A549 (cell line): ENCODE results near the gene SOHLH2. TPM values are rescaled to one million over a fixed set of nuclear protein-coding genes. Genes with fewer than 3 reads are reported as not detected.

ENCODE experiments used
- ATAC-seq, 2 experiments: fragments of 200-7000 bp in 1 of 2; fragments of >200 bp in 1 of 2; cut with Nextera tagmentation in 1 of 2; cut with Tn5 transposase in 1 of 2; 3 replicates each; pipeline versions ENCODE4 v1.8.0 to v1.9.1; 2018 to 2020; ENCODE audit warnings: mild to moderate bottlenecking in 1 of 2, moderate library complexity in 1 of 2
- CTCF ChIA-PET: fragments of 300-600 bp; sonication (Branson Sonifier 250); formaldehyde crosslinking; extraction: SDS; loops from one replicate; lab custom pipeline; 2021; ENCODE audit warnings: antibody characterized with exemption, inconsistent platforms; lab: Yijun Ruan, JAX
- POLR2A ChIA-PET: fragments of 350-600 bp; formaldehyde crosslinking; extraction: SDS; loops from one replicate; lab custom pipeline; 2021; ENCODE audit warnings: antibody characterized with exemption, inconsistent platforms; lab: Yijun Ruan, JAX
- DNase-seq, 2 experiments: peaks; one replicate each; pipeline versions ENCODE4 v3.0.0 to v3.0.0-alpha.2; 2011 to 2016; ENCODE audit warnings: low read depth in 1 of 2, low spot score in 1 of 2
- FAIRE-seq: peaks from 2 replicates; lab custom pipeline; 2011; peaks lifted over from hg19 to GRCh38; lab: Jason Lieb, UNC
- H3K27ac ChIP-seq, 2 experiments: fragments of >200 bp; sonication (Bioruptor Twin); formaldehyde crosslinking; 3 replicates each; pipeline ENCODE4 v1.5.1; 2016 to 2017
- H3K4me1 ChIP-seq: fragments of >200 bp; sonication (Bioruptor Twin); formaldehyde crosslinking; 3 replicates; pipeline ENCODE4 v1.6.1; 2016
- H3K4me2 ChIP-seq: fragments of >200 bp; sonication (Bioruptor Twin); formaldehyde crosslinking; 3 replicates; pipeline ENCODE4 v1.6.1; 2016
- H3K4me3 ChIP-seq: fragments of >200 bp; sonication (Bioruptor Twin); formaldehyde crosslinking; 3 replicates; pipeline ENCODE4 v1.5.1; 2016
- H3K9me3 ChIP-seq: fragments of >200 bp; sonication (Bioruptor Twin); formaldehyde crosslinking; 3 replicates; pipeline ENCODE4 v1.6.1; 2016
- BHLHE40 ChIP-seq: IDR thresholded peaks from 2 replicates; pipeline ENCODE4 v1.6.1; 2012; ENCODE audit warnings: low read depth, low read length, inconsistent platforms
- CBX2 ChIP-seq: fragments of 200-600 bp; sonication (generic); IDR thresholded peaks from 2 replicates; pipeline ENCODE4 v1.6.1; 2016; ENCODE audit warnings: low read depth, mild to moderate bottlenecking, borderline replicate concordance
- CHD2 ChIP-seq: fragments of 150-350 bp; IDR thresholded peaks from 2 replicates; pipeline ENCODE4 v1.6.1; 2014; ENCODE audit warnings: low read length; ENCODE audit not compliant: partially characterized antibody
- ESRRA ChIP-seq: fragments of 150-350 bp; IDR thresholded peaks from 2 replicates; pipeline ENCODE4 v1.6.1; 2014; ENCODE audit warnings: mild to moderate bottlenecking, low read length, borderline replicate concordance
- FOSL2 ChIP-seq, 2 experiments: fragments of 450-650 bp in 1 of 2; fragments of >200 bp in 1 of 2; sonication (Bioruptor Twin) in 1 of 2; formaldehyde crosslinking; IDR thresholded peaks; 2 replicates each; pipeline versions ENCODE4 v1.5.0 to v1.6.1; 2016 to 2020; ENCODE audit warnings: mild to moderate bottlenecking in 1 of 2, moderate library complexity in 1 of 2
- HDAC2 ChIP-seq: fragments of 200-600 bp; sonication (generic); IDR thresholded peaks from 2 replicates; pipeline ENCODE4 v1.6.1; 2016
- HEYL ChIP-seq: fragments of 250-450 bp; sonication (Bioruptor Pico); IDR thresholded peaks from 2 replicates; pipeline ENCODE4 v1.8.0; 2021; ENCODE audit warnings: mild to moderate bottlenecking, moderate library complexity
- HMGXB4 ChIP-seq: fragments of 250-450 bp; sonication (Bioruptor Pico); IDR thresholded peaks from 2 replicates; pipeline ENCODE4 v1.5.0; 2021; ENCODE audit warnings: mild to moderate bottlenecking, moderate library complexity, borderline replicate concordance
- HOXA7 ChIP-seq: fragments of 250-450 bp; sonication (Bioruptor Pico); IDR thresholded peaks from 2 replicates; pipeline ENCODE4 v1.5.0; 2020; ENCODE audit warnings: mild to moderate bottlenecking, moderate library complexity
- HOXB5 ChIP-seq: fragments of 250-450 bp; sonication (Bioruptor Pico); IDR thresholded peaks from 2 replicates; pipeline ENCODE4 v1.5.0; 2020; ENCODE audit warnings: mild to moderate bottlenecking, moderate library complexity
- MAFK ChIP-seq: fragments of 450-650 bp; IDR thresholded peaks from 2 replicates; pipeline ENCODE4 v1.6.1; 2014; ENCODE audit not compliant: partially characterized antibody
- MAZ ChIP-seq: fragments of 150-350 bp; IDR thresholded peaks from 2 replicates; pipeline ENCODE4 v1.6.1; 2014; ENCODE audit warnings: antibody characterized with exemption, low read depth, low read length, borderline replicate concordance
- NPAS2 ChIP-seq: fragments of 250-450 bp; sonication (Bioruptor Pico); IDR thresholded peaks from 2 replicates; pipeline ENCODE4 v1.8.0; 2022; ENCODE audit warnings: mild to moderate bottlenecking, moderate library complexity, borderline replicate concordance
- NR3C1 ChIP-seq: fragments of >200 bp; sonication (Bioruptor Twin); formaldehyde crosslinking; IDR thresholded peaks from 3 replicates; pipeline ENCODE4 v1.6.1; 2017
- PHF8 ChIP-seq: fragments of 200-600 bp; sonication (generic); IDR thresholded peaks from 2 replicates; pipeline ENCODE4 v1.6.1; 2016; ENCODE audit warnings: low read depth, mild to moderate bottlenecking, antibody characterized with exemption, moderate library complexity, borderline replicate concordance
- RCOR1 ChIP-seq: fragments of 150-350 bp; IDR thresholded peaks from 2 replicates; pipeline ENCODE4 v1.6.1; 2014; ENCODE audit warnings: antibody characterized with exemption, low read length, low read depth
- RNF2 ChIP-seq: fragments of 200-600 bp; sonication (generic); IDR thresholded peaks from 2 replicates; pipeline ENCODE4 v1.6.1; 2016; ENCODE audit warnings: low read depth, mild to moderate bottlenecking, antibody characterized with exemption, moderate library complexity, borderline replicate concordance
- ZSCAN20 ChIP-seq: fragments of 250-450 bp; sonication (Bioruptor Pico); IDR thresholded peaks from 2 replicates; pipeline ENCODE4 v1.8.0; 2022; ENCODE audit warnings: mild to moderate bottlenecking, moderate library complexity
- WGBS: methylation state at CpG from one replicate; pipeline ENCODE4 v1.1.6; 2017; ENCODE audit errors: missing lambda C conversion rate; 5-methylcytosine and 5-hydroxymethylcytosine counted together
- polyA plus RNA-seq, 4 experiments: library from polyadenylated mRNA; depleted of rRNA in 3 of 4; stranded (reverse); fragments of >200 nt; fragmentation: RNase III in 1 of 4; extraction: RNeasy Plus Mini Kit Qiagen cat#74134 plus additional on column Dnase treatment in 1 of 4; gene quantifications; 2 replicates in 3 of 4; 3 replicates in 1 of 4; pipeline ENCODE4 v1.2.3, GENCODE V29; 2011 to 2017
- TF ChIP-seq, protein P1 (sequence below): IDR thresholded peaks from 2 replicates; pipeline ENCODE4 v1.6.1; 2012
- TF ChIP-seq, protein P2 (sequence below): fragments of >200 bp; sonication (Bioruptor Twin); formaldehyde crosslinking; IDR thresholded peaks from 3 replicates; pipeline ENCODE4 v1.6.1; 2016
- TF ChIP-seq, protein P3 (sequence below): fragments of >200 bp; sonication (Bioruptor Twin); formaldehyde crosslinking; IDR thresholded peaks from 2 replicates; pipeline ENCODE4 v1.6.1; 2016

Gene SOHLH2
- polyA plus RNA-seq, 2 of the 4 experiments (the other 2 are of a cell fraction) = 0.14 TPM; not detected in 1

DNA sequence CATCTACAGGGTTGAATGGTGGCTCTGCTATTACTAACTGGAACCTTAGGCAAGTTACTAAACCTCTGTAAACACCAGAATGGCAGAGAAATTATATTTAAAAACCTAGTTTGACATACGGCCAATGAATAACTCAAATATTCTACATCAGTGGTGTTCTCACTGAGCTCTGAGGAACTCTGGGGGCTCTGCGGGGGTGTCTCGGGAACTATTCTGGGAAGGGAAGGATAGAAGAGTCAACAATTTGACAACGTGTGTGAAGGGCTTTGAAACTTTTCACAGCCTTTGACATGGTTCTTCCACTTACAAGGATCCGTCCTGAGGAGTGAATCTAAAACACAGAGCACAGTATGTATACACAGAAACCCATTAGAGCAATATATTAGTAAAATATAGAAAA is 38.7 kb downstream of the SOHLH2 start:
- DNase-seq (no peak), ATAC-seq (no peak), FAIRE-seq (no peak)
- no peak overlapping the region for H3K4me2 ChIP-seq
- no peak overlapping the region for H3K27ac ChIP-seq
- H3K4me3 ChIP-seq = no peak overlapping the region
- no peaks in the 10 kb centered on the region for H3K9me3 ChIP-seq
- ChIA-PET CTCF (no interaction called here), POLR2A (no interaction called here)
- TF ChIP-seq HDAC2 = no peak
- 33% methylated on average over 5 of the region's 5 CpGs for WGBS
- H3K4me1 ChIP-seq = no peaks in the 10 kb centered on the region

GRCh38 chr13:36174923-36175322 is 39.4 kb downstream of the SOHLH2 start:
- WGBS = 29% methylated on average over 2 of the region's 7 CpGs
- TF ChIP-seq MAFK (no peak), NPAS2 (CRISPR knock-in tag) (no peak), NR3C1 (no peak), FOSL2 (IDR thresholded peaks at IDR 0.05) (no peak), FOSL2 (CRISPR knock-in tag; IDR thresholded peaks at IDR 0.05) (no peak), PHF8 (no peak), HMGXB4 (CRISPR knock-in tag) (no peak), BHLHE40 (no peak), CHD2 (no peak), HDAC2 (no peak), HEYL (CRISPR knock-in tag) (no peak), ZSCAN20 (CRISPR knock-in tag) (no peak), HOXA7 (no peak)
- TF ChIP-seq, protein P1, sequence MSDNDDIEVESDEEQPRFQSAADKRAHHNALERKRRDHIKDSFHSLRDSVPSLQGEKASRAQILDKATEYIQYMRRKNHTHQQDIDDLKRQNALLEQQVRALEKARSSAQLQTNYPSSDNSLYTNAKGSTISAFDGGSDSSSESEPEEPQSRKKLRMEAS = no peak
- TF ChIP-seq, protein P2, sequence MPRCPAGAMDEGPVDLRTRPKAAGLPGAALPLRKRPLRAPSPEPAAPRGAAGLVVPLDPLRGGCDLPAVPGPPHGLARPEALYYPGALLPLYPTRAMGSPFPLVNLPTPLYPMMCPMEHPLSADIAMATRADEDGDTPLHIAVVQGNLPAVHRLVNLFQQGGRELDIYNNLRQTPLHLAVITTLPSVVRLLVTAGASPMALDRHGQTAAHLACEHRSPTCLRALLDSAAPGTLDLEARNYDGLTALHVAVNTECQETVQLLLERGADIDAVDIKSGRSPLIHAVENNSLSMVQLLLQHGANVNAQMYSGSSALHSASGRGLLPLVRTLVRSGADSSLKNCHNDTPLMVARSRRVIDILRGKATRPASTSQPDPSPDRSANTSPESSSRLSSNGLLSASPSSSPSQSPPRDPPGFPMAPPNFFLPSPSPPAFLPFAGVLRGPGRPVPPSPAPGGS = no peak
- H3K27ac ChIP-seq = no peak overlapping the region
- H3K4me3 ChIP-seq = no peak overlapping the region
- ChIA-PET CTCF (no interaction called here), POLR2A (no interaction called here)
- DNase-seq (no peak), ATAC-seq (no peak), FAIRE-seq (no peak)
- no peaks in the 10 kb centered on the region for H3K4me1 ChIP-seq
- H3K9me3 ChIP-seq = no peaks in the 10 kb centered on the region
- no peak overlapping the region for H3K4me2 ChIP-seq

DNA sequence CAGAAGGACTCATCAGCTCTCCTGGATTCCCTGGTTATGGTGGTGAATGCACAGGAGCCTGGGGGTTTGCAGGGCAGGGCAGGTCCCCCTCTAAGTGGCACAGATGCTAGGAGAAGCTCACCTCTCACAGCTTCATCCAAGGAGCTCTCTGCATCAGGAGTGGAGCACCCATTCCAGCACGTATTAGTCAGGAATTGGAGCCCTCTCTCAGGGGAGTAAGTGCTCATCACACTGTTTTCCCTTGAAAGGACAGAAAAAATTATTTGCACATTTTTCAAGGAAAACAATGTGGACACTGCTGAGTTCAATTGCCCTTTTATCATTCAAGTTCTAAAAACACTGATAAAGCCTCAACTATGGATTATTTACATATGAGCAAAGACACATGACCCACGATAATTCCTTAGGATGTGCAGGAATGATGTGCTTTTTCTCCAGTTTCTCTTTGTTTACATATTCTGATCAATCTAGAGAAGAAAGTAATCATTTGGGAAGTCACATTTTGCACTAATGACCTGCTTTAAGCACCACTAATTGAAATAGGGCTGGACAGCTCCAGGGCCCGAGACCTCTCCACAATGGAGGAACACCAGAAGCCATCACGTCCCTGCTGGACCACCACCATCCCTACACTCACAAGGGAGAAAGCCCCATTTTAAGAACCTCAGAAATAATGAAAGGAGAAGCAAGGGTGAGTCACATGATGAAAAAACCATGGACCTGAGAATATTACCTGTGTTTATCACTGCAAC is 40.6 kb downstream of the SOHLH2 start:
- FAIRE-seq (no peak), ATAC-seq (no peak), DNase-seq (no peak)
- no peak overlapping the region for H3K27ac ChIP-seq
- POLR2A ChIA-PET = no interaction called here
- TF ChIP-seq HOXB5 (CRISPR knock-in tag) = no peak
- TF ChIP-seq, protein P1 = no peak
- no peaks in the 10 kb centered on the region for H3K4me1 ChIP-seq
- 2% methylated on average over 4 of the region's 4 CpGs for WGBS
- no peak overlapping the region for H3K4me3 ChIP-seq
- no peak overlapping the region for H3K4me2 ChIP-seq
- CTCF ChIA-PET = no interaction called here
- H3K9me3 ChIP-seq = no peaks in the 10 kb centered on the region

- no peak for FAIRE-seq
- POLR2A ChIA-PET = no interaction called here
- TF ChIP-seq RNF2 (no peak), MAZ (no peak), RCOR1 (no peak), HMGXB4 (CRISPR knock-in tag) (no peak), CBX2 (no peak), ESRRA (no peak), FOSL2 (IDR thresholded peaks at IDR 0.05) (no peak), FOSL2 (CRISPR knock-in tag; IDR thresholded peaks at IDR 0.05) (no peak), NR3C1 (no peak), NPAS2 (CRISPR knock-in tag) (no peak)
- TF ChIP-seq, protein P3, sequence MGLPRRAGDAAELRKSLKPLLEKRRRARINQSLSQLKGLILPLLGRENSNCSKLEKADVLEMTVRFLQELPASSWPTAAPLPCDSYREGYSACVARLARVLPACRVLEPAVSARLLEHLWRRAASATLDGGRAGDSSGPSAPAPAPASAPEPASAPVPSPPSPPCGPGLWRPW = no peak
- no peak overlapping the region for H3K4me2 ChIP-seq
- ATAC-seq = no peak
- WGBS = 25% methylated on average over 5 of the region's 5 CpGs
- no peaks in the 10 kb centered on the region for H3K4me1 ChIP-seq
- H3K9me3 ChIP-seq = no peaks in the 10 kb centered on the region
- no peak overlapping the region for H3K27ac ChIP-seq
- no peak for DNase-seq
- no peak overlapping the region for H3K4me3 ChIP-seq
- CTCF ChIA-PET = no interaction called here
Measured at GRCh38 chr13:36166046-36166445, 48.3 kb downstream of the SOHLH2 start.
